VCaP (cell line): ENCODE measurements around the gene TIGD2.
A peak's percentile ranks its signal among the peaks of the same experiment; 100 is the strongest.

Experiments
- H3K27ac ChIP-seq: fragments of 450-650 bp; 2 replicates; pipeline ENCODE4 v1.5.1; 2017
- TF ChIP-seq, protein P1 (sequence below): fragments of 450-650 bp; conservative IDR thresholded peaks from 2 replicates; pipeline ENCODE4 v1.5.1; 2017; ENCODE audit warnings: mild to moderate bottlenecking, moderate library complexity

TIGD2 gene

DNA sequence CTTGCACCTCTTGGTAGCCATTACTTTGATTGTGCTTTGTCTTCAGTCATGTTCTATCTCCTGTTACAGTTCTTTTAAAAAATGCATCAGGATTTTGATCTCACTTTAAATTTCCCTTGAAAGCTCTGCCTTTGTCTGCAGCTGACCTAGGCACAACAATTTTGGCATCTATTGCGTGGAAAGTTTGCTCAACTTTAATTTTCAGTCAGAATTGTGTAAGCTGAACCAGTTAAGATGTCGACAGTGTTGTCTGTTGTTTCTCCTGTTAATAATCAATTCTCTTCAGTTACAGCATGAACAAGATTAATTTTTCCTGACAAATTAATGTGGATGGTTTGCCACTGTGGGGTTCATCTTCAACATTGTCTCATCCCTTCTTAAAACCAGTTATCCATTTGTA, 34.9 kb downstream of the TIGD2 start:
- H3K27ac ChIP-seq: no peak overlapping the region
- TF ChIP-seq, protein P1, sequence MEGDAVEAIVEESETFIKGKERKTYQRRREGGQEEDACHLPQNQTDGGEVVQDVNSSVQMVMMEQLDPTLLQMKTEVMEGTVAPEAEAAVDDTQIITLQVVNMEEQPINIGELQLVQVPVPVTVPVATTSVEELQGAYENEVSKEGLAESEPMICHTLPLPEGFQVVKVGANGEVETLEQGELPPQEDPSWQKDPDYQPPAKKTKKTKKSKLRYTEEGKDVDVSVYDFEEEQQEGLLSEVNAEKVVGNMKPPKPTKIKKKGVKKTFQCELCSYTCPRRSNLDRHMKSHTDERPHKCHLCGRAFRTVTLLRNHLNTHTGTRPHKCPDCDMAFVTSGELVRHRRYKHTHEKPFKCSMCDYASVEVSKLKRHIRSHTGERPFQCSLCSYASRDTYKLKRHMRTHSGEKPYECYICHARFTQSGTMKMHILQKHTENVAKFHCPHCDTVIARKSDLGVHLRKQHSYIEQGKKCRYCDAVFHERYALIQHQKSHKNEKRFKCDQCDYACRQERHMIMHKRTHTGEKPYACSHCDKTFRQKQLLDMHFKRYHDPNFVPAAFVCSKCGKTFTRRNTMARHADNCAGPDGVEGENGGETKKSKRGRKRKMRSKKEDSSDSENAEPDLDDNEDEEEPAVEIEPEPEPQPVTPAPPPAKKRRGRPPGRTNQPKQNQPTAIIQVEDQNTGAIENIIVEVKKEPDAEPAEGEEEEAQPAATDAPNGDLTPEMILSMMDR: no peak

DNA sequence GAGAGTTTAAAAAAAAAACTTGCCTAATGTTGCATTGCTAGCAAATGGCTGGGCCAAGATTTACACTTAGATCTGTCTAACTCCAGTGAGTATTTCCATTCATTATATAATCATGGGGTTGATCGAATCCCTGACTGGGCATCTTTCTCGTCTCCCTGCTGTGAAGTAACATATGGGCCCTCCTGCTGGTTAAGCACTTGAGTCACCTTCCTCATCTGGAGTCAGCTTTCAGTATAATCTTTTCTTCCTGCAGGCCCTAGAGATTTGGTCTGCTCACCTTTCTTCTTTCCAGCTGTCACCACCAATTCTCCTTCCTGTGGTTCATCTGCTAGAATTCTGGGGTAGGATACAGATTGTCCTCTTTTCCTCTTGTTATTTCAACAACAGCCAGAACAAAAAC, 41.6 kb downstream of the TIGD2 start:
- TF ChIP-seq, protein P1: no peak
- H3K27ac ChIP-seq: no peak overlapping the region

DNA sequence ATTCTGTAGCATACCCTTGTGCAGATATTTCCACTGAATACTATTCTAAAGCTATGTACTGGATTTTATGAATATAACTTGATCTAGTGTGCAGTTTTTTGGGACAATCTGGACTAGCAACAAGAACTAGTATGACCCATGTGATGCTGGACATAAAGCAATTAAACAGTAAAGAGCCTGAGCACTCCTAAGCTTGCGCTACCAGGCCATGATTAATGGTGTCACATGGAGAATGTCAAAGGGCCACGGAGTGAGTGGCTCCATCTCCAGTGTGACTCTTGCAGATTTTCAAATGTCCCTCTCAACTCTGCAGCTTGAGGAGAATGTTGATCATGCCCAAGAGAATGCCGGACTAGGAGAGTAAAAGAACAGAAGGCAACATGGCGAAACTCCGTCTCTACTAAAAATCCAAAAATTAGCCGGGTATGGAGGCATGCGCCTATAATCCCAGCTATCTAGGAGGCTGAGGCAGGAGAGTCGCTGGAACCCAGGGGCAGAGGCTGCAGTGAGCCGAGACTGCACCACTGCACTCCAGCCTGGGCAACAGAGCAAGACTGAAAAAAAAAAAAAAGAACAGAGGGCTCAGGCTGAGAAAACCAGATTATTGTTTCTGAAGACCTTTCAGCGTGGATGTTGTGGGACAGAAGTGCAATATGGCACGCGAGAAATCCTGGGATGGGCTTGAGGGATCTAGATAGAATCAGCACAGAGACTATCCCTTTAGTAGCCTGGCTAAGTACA, 45.0 kb downstream of the TIGD2 start:
- TF ChIP-seq, protein P1: no peak
- no peak overlapping the region for H3K27ac ChIP-seq

DNA sequence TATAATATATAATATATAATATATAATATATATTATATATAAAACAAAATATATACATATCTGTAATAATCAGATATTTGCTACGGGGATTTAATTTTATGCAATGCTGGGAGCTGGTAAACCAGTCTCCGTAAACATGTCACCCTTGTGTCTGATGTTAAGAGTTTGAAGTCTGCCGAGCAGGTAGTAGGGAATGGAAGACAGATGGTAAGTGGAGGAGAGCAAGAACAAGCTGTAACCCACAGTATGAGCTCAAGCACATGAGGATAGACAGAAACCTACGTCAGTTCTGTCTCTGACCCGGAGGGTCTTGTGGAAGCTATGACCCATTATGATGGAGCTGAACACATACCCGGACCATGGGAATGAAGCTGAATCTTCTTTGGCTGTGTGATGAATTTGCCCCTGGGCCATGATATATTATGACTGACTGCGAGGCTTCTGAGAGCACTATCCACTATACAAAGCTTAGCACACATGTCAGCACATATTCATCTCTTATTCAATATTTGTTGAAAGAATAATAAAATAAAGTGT, 46.2 kb downstream of the TIGD2 start:
- H3K27ac ChIP-seq: no peak overlapping the region
- TF ChIP-seq, protein P1: no peak

DNA sequence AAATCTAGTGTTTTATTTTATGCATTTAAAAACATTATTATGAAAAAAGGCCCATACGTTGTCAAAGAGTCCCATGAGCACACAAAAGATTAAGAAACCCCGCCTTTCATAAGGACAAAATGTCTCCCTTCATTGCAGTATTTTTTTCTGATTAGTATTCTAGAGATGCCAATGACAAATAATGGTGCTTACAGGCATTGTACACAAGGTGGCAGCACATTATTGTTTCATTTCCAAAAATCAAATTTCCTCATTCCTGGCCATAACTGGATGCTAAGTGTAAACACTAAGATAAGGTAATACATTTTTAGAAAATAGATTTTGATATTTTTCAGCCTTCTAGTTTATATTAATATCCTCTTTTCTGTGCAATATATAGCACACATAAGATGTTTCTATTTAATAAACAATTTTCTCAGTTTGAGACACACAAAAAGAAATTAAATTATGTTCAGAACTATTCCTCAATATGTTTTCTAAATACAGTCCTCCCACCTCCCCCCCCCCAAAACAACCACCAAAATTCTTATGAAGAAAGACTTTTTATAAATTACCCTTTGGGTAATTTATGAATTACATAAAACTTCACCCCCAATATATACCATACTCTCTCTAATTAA, 47.7 kb downstream of the TIGD2 start:
- H3K27ac ChIP-seq: no peak overlapping the region
- TF ChIP-seq, protein P1: peak; percentile 90

DNA sequence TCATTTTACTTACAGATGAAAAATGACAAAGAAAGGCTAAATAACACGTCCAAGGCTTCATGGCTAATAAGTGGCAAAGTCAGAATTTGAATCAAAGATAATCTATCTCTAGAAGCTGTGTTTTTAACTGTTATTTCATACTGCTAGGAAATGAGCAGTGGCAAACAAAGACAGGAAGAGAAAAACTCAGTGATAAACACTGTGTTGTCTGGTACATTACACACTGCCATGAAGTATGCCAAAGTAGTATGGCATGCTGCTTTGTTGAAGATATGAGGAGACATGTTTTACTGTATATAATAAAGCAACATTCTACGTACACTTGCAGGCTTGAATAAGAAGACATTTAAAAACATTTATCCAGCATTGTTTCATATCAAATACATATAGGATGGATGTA, 49.5 kb downstream of the TIGD2 start:
- no peak overlapping the region for H3K27ac ChIP-seq
- TF ChIP-seq, protein P1: no peak

DNA sequence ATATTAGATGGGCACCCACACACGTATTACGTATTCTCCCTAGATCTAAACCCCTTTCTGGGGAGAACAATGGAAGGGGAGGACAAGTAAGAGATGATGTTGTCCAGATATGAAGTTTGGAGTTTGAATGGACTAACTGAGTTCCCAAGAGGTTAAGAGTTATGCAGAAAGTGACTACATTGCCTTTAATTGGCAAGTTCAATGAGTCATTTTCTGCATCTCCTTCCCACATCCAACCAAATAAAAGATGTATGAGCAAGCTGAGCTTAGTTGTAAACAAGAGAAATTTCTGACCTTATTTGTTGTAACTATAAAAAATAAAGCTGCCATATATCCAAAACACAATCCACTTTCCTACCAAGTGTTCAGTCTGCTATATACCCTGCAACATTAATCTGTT, 50.5 kb downstream of the TIGD2 start:
- TF ChIP-seq, protein P1: no peak
- no peak overlapping the region for H3K27ac ChIP-seq
